SU-DHL-6 (cell line): ENCODE measurements around the gene IPPK.

Experiments used
- H2AFZ ChIP-seq: fragments of 200-600 bp; sonication (generic); 2 replicates; pipeline ENCODE4 v1.6.1; 2014; ENCODE audit warnings: low read depth, mild to moderate bottlenecking, moderate library complexity, mixed read lengths, antibody characterized with exemption, low read length; ENCODE audit not compliant: severe bottlenecking
- H3F3A ChIP-seq: fragments of 200-600 bp; shearing (Covaris generic); 2 replicates; pipeline ENCODE4 v1.6.0; 2016; ENCODE audit warnings: antibody characterized with exemption, mild to moderate bottlenecking; ENCODE audit not compliant: insufficient read depth
- H3K27ac ChIP-seq: fragments of 200-600 bp; sonication (generic); 2 replicates; pipeline ENCODE4 v1.5.1; 2016; ENCODE audit warnings: low read depth, mild to moderate bottlenecking, low read length, moderate library complexity, mixed read lengths
- H3K27me3 ChIP-seq: fragments of 200-600 bp; sonication (generic), shearing (Covaris generic); 2 replicates; pipeline ENCODE4 v1.6.0; 2014; ENCODE audit warnings: mild to moderate bottlenecking, low read length
- H3K36me3 ChIP-seq: fragments of 200-600 bp; sonication (generic); 2 replicates; pipeline ENCODE4 v1.6.1; 2014; ENCODE audit warnings: mild to moderate bottlenecking, low read length, mixed read lengths
- H3K4me2 ChIP-seq: fragments of 300-600, 200-600 bp; shearing (Covaris generic), sonication (generic); 2 replicates; pipeline ENCODE4 v1.6.0; 2014; ENCODE audit warnings: low read length, low read depth, mild to moderate bottlenecking; ENCODE audit not compliant: poor library complexity, severe bottlenecking
- H3K4me3 ChIP-seq: fragments of 200-600 bp; sonication (generic); 2 replicates; pipeline ENCODE4 v1.5.1; 2014; ENCODE audit warnings: antibody characterized with exemption, low read length, mild to moderate bottlenecking, mixed read lengths; ENCODE audit not compliant: insufficient read depth, poor library complexity, severe bottlenecking
- H3K79me2 ChIP-seq: fragments of 200-600 bp; sonication (generic); 2 replicates; pipeline ENCODE4 v1.6.1; 2014; ENCODE audit warnings: mild to moderate bottlenecking, low read length, moderate library complexity; ENCODE audit not compliant: insufficient read depth
- H3K9ac ChIP-seq: fragments of 200-600 bp; sonication (generic); 2 replicates; pipeline ENCODE4 v1.7.0; 2014; ENCODE audit warnings: mild to moderate bottlenecking, low read length
- H3K9me2 ChIP-seq: fragments of 200-600 bp; sonication (generic); replicated peaks from 2 replicates; pipeline ENCODE4 v1.6.1; 2014; ENCODE audit warnings: low read length; ENCODE audit not compliant: insufficient read depth
- H3K9me3 ChIP-seq: fragments of 200-600 bp; sonication (generic); 2 replicates; pipeline ENCODE4 v1.6.1; 2014; ENCODE audit warnings: low read length, mixed read lengths; ENCODE audit not compliant: insufficient read depth
- H4K20me1 ChIP-seq: fragments of 200-600 bp; sonication (generic); 2 replicates; pipeline ENCODE4 v1.6.1; 2014; ENCODE audit warnings: low read depth, mild to moderate bottlenecking, antibody characterized with exemption, low read length, moderate library complexity, mixed read lengths
- EZH2phosphoT487 ChIP-seq: fragments of 200-600 bp; sonication (generic), shearing (Covaris generic); conservative IDR thresholded peaks from 2 replicates; pipeline ENCODE4 v1.6.1; 2018; ENCODE audit warnings: mild to moderate bottlenecking, antibody characterized with exemption, low read length, moderate library complexity, mixed read lengths
- TF ChIP-seq, protein P1 (sequence below): fragments of 200-600 bp; sonication (generic); IDR thresholded peaks from one replicate; pipeline ENCODE4 v1.5.1; 2017; ENCODE audit warnings: antibody characterized with exemption, mild to moderate bottlenecking, low read length, moderate library complexity; ENCODE audit not compliant: insufficient read depth, poor library complexity, severe bottlenecking

The IPPK gene

DNA sequence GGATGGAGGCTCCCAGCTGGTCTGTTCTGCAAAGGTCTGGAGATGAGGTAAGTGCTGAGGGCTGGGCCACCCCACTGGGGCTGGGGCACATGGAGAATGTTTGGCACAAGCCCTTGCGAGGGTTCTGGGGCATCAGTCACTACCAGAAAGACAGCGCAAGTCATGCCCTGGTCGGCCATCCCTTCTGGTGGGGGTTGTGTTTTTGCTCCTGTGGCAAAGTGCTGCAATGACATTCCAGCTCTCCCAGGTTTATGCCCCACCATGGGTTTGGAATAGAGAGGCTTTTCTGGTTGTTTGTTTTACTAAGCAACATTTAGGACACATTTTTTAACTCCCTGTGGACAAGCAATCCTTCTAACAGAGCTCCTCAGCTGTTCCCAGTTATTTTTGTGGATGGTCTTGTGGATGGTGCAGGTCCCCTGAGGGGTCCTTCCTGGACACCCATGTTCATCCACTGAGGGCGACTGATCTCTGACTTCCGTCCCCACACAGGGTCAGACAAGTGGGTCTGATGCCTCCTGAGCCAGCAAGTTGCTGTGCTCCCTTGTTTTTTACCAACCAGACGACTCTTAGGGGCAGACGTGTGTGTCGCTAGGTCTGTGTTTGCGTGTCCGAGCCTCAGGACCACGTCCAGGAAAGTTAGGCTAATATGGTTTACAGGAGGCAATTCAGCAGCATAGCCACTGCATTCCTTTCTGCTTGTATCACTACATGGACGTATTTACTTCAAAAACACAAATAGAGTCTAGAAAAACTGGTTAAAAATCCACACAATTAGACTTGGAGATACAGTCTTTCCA lies 69.3 kb downstream of the IPPK start:
- H2AFZ ChIP-seq: no peak overlapping the region
- TF ChIP-seq, protein P1, sequence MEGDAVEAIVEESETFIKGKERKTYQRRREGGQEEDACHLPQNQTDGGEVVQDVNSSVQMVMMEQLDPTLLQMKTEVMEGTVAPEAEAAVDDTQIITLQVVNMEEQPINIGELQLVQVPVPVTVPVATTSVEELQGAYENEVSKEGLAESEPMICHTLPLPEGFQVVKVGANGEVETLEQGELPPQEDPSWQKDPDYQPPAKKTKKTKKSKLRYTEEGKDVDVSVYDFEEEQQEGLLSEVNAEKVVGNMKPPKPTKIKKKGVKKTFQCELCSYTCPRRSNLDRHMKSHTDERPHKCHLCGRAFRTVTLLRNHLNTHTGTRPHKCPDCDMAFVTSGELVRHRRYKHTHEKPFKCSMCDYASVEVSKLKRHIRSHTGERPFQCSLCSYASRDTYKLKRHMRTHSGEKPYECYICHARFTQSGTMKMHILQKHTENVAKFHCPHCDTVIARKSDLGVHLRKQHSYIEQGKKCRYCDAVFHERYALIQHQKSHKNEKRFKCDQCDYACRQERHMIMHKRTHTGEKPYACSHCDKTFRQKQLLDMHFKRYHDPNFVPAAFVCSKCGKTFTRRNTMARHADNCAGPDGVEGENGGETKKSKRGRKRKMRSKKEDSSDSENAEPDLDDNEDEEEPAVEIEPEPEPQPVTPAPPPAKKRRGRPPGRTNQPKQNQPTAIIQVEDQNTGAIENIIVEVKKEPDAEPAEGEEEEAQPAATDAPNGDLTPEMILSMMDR: no peak
- TF ChIP-seq EZH2phosphoT487: no peak
- no peak overlapping the region for H3K4me3 ChIP-seq
- peaks cover 4% of the 10 kb centered on the region; the same call in 1 of the 2 replicates for H3K9me3 ChIP-seq
- no peak overlapping the region for H3K27ac ChIP-seq
- H3F3A ChIP-seq: no peaks in the 10 kb centered on the region
- no peaks in the 10 kb centered on the region for H3K36me3 ChIP-seq
- H3K4me2 ChIP-seq: no peak overlapping the region
- no peaks in the 10 kb centered on the region for H4K20me1 ChIP-seq
- no peaks in the 10 kb centered on the region for H3K27me3 ChIP-seq
- H3K79me2 ChIP-seq: no peaks in the 10 kb centered on the region
- no peak overlapping the region for H3K9ac ChIP-seq
- no peaks in the 10 kb centered on the region for H3K9me2 ChIP-seq

DNA sequence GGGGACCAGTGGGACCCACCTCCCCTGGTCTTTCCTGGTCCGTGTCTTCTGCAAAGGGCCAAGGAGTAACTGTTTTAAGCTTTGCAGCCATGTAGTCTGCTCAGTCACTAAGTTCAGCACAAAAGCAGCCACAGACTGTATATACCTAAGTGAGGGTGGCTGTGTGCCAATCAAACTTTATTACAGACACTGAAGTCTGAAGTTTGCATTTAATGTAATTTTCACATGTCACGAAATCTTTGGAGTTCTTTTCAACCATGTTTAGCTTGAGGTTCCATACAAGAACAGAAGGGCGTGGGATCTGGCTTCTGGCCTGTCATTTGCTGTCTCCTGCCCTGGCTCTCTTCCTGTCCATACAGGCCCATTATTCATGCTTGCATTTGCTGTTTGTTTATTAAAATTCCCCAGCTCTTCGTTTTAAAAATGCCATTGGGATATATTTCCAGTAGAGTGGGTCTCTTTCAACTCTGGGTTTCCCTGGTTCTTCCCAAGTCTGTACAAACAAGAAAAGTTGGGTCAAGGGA lies 69.9 kb downstream of the IPPK start:
- H3K27ac ChIP-seq: no peak overlapping the region
- H4K20me1 ChIP-seq: no peaks in the 10 kb centered on the region
- no peak overlapping the region for H3K9ac ChIP-seq
- H3K4me2 ChIP-seq: no peak overlapping the region
- no peak overlapping the region for H3K4me3 ChIP-seq
- TF ChIP-seq EZH2phosphoT487: no peak
- TF ChIP-seq, protein P1: no peak
- H3K9me2 ChIP-seq: no peaks in the 10 kb centered on the region
- no peaks in the 10 kb centered on the region for H3F3A ChIP-seq
- H3K9me3 ChIP-seq: peaks cover 4% of the 10 kb centered on the region; the same call in 1 of the 2 replicates
- no peaks in the 10 kb centered on the region for H3K27me3 ChIP-seq
- no peak overlapping the region for H2AFZ ChIP-seq
- H3K79me2 ChIP-seq: no peaks in the 10 kb centered on the region
- no peaks in the 10 kb centered on the region for H3K36me3 ChIP-seq

DNA sequence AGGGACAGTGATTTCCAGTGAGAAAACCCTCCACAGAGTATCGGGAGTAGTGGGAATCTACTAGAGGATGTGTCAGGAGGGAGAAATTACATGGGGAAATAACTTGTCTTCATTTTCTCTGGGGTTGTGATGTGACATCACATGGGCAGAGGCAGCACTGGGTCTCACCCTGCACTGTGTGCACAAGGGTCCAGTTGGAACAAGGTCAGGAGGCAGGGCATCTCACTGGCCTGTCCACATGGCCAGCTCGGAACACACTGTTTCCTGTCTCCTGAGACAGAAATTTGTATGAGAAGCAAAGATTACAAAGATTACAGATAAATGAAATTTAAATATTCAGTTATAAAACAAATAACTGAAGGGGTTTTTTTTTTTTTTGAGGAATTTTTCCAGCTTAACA lies 71.5 kb downstream of the IPPK start:
- H3K9ac ChIP-seq: no peak overlapping the region
- no peak overlapping the region for H2AFZ ChIP-seq
- H3K27me3 ChIP-seq: no peaks in the 10 kb centered on the region
- H3K4me2 ChIP-seq: no peak overlapping the region
- no peak overlapping the region for H3K4me3 ChIP-seq
- TF ChIP-seq, protein P1: no peak
- H3K9me2 ChIP-seq: no peaks in the 10 kb centered on the region
- no peaks in the 10 kb centered on the region for H3K36me3 ChIP-seq
- H3K79me2 ChIP-seq: no peaks in the 10 kb centered on the region
- no peaks in the 10 kb centered on the region for H3F3A ChIP-seq
- H4K20me1 ChIP-seq: no peaks in the 10 kb centered on the region
- H3K9me3 ChIP-seq: no peaks in the 10 kb centered on the region
- no peak overlapping the region for H3K27ac ChIP-seq
